ENCODE results near the gene CLN6.

- no peak for TF ChIP-seq CTCF (IDR thresholded peaks at IDR 0.05 in 8 of 11, conservative IDR thresholded peaks at IDR 0.05 in 3 of 11)
- TF ChIP-seq POLR2A (IDR thresholded peaks at IDR 0.05), result no peak
- no peak for TF ChIP-seq POLR2AphosphoS5 (IDR thresholded peaks at IDR 0.05)
Measured at GRCh38 chr15:68192804-68193486, 36.6 kb downstream of the CLN6 start.

Measured in spleen (tissue), 7 donors.